ENCODE measurements around the gene KLF6.

The KLF6 gene

GRCh38 chr10:3811291-3811870 lies 26.4 kb upstream of the KLF6 start:
- peak; percentile 61 for DNase-seq (ENCODE audit: low spot score)

DNA sequence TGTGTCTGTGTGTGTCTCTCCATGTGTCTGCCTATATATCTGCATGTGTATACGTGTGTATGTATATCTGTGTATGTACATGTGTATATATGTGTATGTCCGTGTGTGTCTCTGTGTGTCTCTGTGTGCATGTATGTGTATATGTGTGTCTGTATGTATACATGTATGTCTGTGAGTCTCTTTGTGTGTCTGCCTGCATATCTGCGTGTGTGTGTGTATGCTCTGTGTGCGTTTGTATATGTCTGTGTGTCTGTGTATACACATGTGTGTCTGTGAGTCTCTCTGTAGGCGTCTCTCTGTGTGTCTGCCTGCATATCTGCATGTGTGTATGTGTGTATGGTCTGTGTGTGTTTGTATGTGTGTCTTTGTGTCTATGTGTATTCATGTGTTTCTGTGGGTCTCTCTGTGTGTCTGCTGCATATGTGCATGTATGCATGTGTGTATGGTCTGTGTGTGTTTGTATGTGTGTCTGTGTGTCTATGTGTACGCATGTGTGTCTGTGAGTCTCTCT lies 23.7 kb upstream of the KLF6 start:
- DNase-seq (ENCODE audit: low spot score), result no peak

DNA sequence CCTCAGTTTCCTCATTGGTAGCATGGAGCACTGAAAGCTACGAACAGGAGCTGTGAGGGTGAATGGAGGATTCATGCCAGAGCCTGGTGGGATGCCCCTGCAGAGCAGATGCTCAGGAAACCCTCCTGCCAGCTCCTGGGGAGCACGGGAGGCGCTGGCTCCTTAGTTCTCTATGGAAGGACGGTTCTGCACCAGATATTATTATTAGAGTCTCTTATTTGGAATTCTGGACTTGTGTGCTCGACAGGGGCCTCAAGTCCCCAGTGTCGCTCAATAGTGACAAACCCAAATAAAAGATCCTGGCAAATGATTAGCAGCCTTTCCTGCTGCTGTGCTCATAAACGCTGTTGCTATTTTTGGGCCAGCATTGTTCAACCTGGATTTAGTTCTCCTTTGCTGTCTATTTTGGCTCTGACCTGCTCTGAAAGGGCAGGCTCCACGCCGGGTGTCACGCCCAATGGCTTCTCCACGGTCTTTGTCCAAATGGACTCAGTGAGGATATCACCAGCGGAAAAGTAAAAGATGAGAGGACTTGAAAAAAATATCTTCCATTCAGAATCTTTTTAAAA lies 23.0 kb upstream of the KLF6 start:
- DNase-seq (ENCODE audit: low spot score), result no peak

- DNase-seq (ENCODE audit: low spot score), result no peak
These were observed 22.4 kb upstream of the KLF6 start for GRCh38 chr10:3807211-3807927.

DNA sequence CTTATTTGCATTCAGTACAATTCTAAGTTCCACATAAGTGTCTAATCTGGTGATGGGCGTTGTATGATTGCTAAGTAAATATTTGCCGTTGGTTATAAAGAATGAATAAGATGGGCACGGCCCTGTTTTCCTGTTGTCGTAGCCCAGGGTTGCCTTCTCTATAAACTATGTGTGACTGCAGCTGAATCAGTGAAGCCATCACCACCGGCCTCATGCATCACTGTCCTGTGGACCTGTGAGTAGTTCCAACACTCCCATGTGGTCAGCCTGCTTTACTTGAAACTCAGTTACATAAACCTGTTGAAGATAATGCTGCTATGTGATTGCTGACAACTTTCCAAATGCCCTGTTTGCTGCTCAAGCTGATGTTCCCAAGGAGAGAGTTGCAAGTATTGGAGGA lies 21.6 kb upstream of the KLF6 start:
- no peak for DNase-seq (ENCODE audit: low spot score)

DNA sequence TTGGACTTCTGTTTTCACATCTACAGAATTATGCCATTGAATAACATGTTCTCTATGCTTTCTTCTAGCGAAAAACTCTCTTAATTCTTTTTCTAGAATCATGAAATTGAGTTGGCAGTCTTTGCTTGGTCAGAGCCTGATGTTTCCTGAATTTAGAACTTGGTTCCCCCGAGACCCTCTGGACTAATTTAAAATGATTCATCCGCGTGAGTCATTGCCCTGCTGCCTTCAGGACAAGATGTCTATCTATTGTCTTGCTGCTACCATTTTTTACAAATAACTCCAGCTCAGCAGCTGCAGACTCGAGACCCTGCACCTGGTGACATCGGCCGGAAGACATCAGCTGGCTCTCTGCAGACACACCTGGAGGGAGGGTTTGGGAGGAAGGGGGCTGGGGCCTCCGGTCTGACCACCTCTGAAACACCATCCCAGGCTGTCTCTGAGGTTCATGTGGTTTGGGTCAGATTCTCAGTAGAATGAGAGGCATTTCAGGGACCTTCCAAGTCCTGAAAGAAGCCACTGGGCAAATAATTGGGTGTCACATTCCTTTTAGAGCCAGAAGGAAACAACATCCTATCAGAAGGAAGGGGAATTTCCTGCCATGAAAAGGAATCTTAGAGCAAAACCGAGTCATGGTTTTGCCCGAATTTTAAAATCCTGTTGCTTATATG lies 20.9 kb upstream of the KLF6 start:
- no peak for DNase-seq (ENCODE audit: low spot score)

DNA sequence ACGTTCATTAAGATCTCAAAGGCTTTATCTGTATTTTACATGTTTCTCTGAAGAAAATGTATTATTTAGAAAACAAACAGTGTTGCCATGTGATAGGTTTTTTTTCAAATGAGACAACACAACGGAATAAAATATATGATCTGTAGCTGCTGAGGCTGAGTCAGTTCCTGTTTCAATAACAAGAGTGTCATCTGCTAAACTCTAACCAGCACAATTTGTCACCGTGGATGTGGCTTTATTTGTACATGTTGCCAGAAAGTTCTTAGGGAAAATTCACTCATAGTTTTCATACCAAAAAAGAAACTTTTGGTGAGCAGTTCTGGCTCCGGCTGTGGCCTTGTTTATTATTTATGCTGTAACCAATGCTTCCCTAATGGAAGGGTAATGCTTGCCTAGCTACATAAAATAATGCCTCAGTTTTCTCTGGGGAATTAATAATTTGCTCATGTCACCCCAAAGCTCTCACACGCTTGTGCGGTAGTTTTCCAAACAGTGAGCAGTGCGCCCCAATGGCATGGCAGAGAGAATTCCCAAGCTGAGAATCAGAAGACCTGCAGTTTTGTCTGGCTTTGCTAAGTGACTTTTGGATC lies 20.3 kb upstream of the KLF6 start:
- DNase-seq (ENCODE audit: low spot score), result peak; percentile 56

DNA sequence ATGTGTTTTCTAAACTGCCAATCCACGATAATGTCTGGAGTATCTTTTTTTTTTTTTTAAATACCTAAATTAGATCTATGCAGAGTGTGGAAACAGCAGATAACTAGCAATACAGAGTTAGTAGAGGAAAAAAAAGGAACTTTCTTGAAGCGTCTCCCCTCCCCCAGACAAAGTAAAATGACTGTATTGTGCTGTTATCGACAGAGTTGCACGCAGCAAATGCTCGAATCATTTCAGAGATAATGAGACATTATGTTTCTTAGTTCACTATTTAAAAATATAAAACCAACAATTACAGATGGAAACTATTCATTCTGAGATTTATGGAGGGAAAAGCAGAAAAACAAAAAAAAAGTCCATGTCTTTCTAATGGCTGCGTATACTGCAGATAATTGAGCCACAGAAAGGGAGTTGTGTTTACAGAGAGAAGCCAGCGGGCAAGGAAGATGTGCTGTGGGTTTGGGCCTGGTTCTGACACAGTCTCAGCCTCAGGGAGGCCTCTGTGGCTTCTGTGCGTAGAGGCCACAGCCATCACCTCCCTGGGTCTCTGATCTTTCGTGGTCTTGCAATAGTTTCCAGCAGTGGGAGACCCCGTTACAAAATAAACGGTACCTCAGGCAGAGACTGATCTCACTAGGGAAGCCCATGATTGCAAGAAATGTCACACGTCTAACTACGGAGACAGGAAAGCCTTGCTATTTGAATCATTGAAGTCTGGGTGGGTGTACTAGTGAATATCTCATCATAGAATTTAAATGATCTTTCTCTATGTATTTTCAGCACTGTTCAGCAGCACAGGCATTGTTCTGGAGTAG lies 19.1 kb upstream of the KLF6 start:
- DNase-seq (ENCODE audit: low spot score), result peak; percentile 47

- DNase-seq (ENCODE audit: low spot score), result no peak
These were observed 18.4 kb upstream of the KLF6 start for GRCh38 chr10:3803295-3803926.

DNA sequence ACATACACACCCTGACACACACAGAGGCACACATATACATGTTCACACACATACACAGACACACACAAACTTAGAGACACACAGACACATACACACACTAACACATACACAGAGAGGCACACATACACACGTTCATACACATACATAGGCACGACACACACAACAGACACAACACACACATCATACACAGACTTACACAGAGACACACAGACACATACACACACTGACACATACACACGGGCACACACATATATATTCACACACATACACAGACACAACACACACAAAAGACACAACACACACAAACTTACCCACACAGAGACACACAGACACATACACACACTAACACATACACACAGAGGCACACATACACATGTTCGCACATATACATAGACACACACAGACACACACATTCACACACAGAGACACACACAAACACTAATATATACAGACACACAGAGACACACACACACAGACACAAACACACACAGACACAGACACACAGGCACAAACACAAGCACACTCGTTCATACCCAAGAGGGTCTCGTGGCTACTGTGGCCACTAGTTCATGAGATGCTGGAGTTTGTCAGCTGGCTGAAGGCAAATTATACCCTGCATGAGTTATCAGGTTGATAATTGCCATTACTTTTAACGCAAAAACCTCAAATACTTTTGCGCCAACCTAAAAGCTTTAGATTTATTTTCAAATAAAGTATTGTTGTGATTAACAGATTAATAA lies 17.7 kb upstream of the KLF6 start:
- no peak for DNase-seq (ENCODE audit: low spot score)

- no peak for DNase-seq (ENCODE audit: low spot score)
These were observed 16.7 kb upstream of the KLF6 start for GRCh38 chr10:3801558-3802192.

- no peak for DNase-seq (ENCODE audit: low spot score)
These were observed 15.6 kb upstream of the KLF6 start for GRCh38 chr10:3800586-3800985.

DNA sequence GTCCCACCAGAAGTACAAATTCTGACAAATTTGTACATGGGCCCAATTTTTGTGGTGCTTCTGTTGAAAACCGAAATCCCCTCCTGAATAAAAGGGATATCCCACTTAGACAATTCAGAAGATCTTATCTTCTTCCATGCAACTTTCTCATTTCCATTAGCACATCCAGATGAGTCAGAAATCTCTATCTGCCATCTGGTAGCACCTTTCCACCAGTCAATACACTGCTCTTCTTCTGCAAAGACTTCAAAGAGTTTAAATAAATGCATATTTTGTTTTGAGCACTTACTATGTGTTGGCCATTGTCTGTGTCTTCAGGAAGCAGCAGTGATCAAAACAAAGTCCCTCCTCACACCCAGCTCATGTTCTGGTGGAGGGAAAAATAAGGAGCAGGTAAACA lies 12.7 kb upstream of the KLF6 start:
- no peak for DNase-seq (ENCODE audit: low spot score)

- DNase-seq (ENCODE audit: low spot score), result no peak
These were observed 8.5 kb upstream of the KLF6 start for GRCh38 chr10:3793553-3793952.

DNA sequence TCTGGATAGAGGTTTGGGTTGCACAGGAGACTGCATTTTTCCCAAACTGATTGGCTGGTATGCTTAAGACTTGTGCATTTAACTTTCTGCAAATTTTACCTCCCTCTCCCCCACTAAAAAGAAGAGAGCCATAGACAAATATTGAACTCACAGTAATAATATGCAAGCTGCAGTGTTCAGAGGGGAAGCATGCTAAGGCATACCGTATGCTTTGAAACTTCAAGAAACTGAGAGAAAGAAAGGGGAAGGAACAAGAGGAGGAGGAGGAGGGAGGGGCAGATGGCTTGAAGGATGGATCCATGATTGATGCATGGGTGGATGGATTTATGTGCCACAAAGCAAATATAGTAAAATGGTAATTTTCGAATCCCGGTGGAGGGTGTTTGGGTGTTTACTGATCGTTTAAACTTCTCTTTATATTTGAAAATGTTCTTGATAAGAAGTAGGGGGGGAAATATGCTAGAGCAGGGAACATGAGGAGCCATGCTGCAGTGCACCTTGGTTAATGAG lies 7.8 kb upstream of the KLF6 start:
- DNase-seq (ENCODE audit: low spot score), result no peak

DNA sequence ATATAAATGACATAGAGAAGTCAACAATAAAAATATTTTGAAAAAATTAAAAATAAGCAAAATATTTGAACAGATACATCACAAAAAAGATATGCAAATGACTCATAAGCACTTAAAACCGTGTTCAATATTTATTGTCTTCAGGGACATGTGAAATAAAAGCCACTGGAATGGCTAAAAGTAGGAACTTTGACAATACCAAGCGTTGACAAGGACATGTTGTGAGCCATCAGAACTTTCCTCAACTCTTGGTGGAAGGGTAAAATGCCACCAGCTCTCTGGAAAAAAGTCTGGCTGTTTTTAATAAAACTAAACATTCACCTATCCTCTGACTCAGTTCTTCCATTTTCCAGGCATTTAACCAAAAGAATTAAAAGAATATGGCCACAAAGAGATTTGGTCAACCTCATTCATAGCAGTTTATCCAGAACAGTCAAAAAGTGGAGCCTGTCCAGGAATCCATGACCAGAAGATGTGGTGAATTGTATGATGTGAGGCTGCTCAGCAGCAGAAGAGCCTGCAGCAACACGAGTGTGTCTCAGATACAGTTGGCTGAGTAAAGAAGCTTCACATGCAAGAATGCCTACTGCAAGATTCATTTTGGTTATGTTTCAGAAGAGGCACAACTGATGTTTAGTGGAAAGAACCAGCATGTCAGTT lies 7.1 kb upstream of the KLF6 start:
- DNase-seq (ENCODE audit: low spot score), result no peak

- no peak for DNase-seq (ENCODE audit: low spot score)
These were observed 5.8 kb upstream of the KLF6 start for GRCh38 chr10:3790858-3791257.

- no peak for DNase-seq (ENCODE audit: low spot score)
These were observed 5.3 kb upstream of the KLF6 start for GRCh38 chr10:3790272-3790671.

DNA sequence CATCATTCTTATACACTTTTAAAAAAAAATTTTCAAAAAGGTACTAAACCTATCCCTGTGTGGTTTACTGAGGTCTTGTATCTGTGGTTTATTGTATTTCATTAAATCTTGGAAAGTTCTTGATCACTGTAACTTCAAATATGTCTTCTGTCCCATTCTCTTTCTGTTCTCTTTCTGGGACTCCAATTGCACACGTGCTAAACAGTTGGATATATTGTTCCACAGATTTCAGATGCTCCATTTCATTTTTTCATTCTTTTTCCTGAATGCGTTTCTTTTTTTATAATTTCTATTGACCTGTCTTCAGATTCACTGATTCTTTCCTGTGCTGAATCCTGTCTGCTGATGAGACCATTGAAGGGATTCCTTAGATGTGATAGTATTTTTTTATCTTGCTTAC lies 4.6 kb upstream of the KLF6 start:
- no peak for DNase-seq (ENCODE audit: low spot score)

Data from Ammon's horn (tissue), 1 donor.